HepG2 (cell line): ENCODE measurements around the gene SEC61B. TPM values are rescaled to one million over a fixed set of nuclear protein-coding genes. Genes with fewer than 3 reads are reported as not detected.
A peak's percentile ranks its signal among the peaks of the same experiment; 100 is the strongest.

ENCODE experiments used
- ATF7 ChIP-seq, 2 experiments: fragments of 450-650 bp in 1 of 2; sonication (generic) in 1 of 2; formaldehyde crosslinking in 1 of 2; IDR thresholded peaks; 2 replicates each; pipeline versions ENCODE4 v1.4.0 to v1.6.1; 2016 to 2020; ENCODE audit warnings: antibody characterized with exemption in 1 of 2, mild to moderate bottlenecking in 1 of 2, missing genetic modification reagents in 1 of 2
- BRCA1 ChIP-seq: sonication (generic); formaldehyde crosslinking; IDR thresholded peaks from 2 replicates; pipeline ENCODE4 v1.4.0; 2020; ENCODE audit warnings: missing genetic modification reagents
- CAMTA2 ChIP-seq: sonication (generic); formaldehyde crosslinking; IDR thresholded peaks from 2 replicates; pipeline ENCODE4 v1.4.0; 2020; ENCODE audit warnings: mild to moderate bottlenecking, missing genetic modification reagents, borderline replicate concordance
- CCAR2 ChIP-seq: fragments of 200-400 bp; formaldehyde crosslinking; optimal IDR thresholded peaks from 2 replicates; pipeline ENCODE3; 2018; ENCODE audit warnings: low read depth, mild to moderate bottlenecking, low read length, moderate library complexity
- DR1 ChIP-seq: sonication (generic); formaldehyde crosslinking; IDR thresholded peaks from 2 replicates; pipeline ENCODE4 v1.8.0; 2021; ENCODE audit warnings: mild to moderate bottlenecking, missing genetic modification reagents, inconsistent platforms
- FOXJ3 ChIP-seq: sonication (generic); formaldehyde crosslinking; IDR thresholded peaks from 2 replicates; pipeline ENCODE4 v1.4.0; 2020; ENCODE audit warnings: missing genetic modification reagents, mild to moderate bottlenecking, borderline replicate concordance
- GTF3A ChIP-seq: sonication (generic); formaldehyde crosslinking; conservative IDR thresholded peaks from 2 replicates; pipeline ENCODE4 v1.4.0; 2020; ENCODE audit warnings: mild to moderate bottlenecking, missing genetic modification reagents
- HDAC1 ChIP-seq: sonication (generic); formaldehyde crosslinking; IDR thresholded peaks from 2 replicates; pipeline ENCODE4 v1.5.1; 2020; ENCODE audit warnings: mild to moderate bottlenecking, missing genetic modification reagents
- HNRNPK ChIP-seq: fragments of 200-400 bp; formaldehyde crosslinking; IDR thresholded peaks from 2 replicates; pipeline ENCODE4 v1.6.1; 2018; ENCODE audit warnings: low read length, low read depth, moderate library complexity, mild to moderate bottlenecking; ENCODE audit not compliant: poor library complexity, severe bottlenecking
- KDM2A ChIP-seq: sonication (generic); formaldehyde crosslinking; IDR thresholded peaks from 2 replicates; pipeline ENCODE4 v1.4.0; 2020; ENCODE audit warnings: low read depth, missing genetic modification reagents, borderline replicate concordance
- LCORL ChIP-seq, 2 experiments: fragments of 450-650 bp in 1 of 2; sonication (generic) in 1 of 2; formaldehyde crosslinking in 1 of 2; IDR thresholded peaks; 2 replicates each; pipeline versions ENCODE4 v1.5.0 to v1.6.1; 2017 to 2020; ENCODE audit warnings: antibody characterized with exemption in 1 of 2, missing genetic modification reagents in 1 of 2
- NAIF1 ChIP-seq: sonication (generic); formaldehyde crosslinking; IDR thresholded peaks from 2 replicates; pipeline ENCODE4 v1.5.0; 2020; ENCODE audit warnings: mild to moderate bottlenecking, missing genetic modification reagents, borderline replicate concordance
- RXRA ChIP-seq: sonication (generic); formaldehyde crosslinking; IDR thresholded peaks from 2 replicates; pipeline ENCODE4 v1.5.1; 2020; ENCODE audit warnings: missing genetic modification reagents
- ZBTB7B ChIP-seq: sonication (generic); formaldehyde crosslinking; IDR thresholded peaks from 2 replicates; pipeline ENCODE4 v1.4.0; 2020; ENCODE audit warnings: missing genetic modification reagents
- ZNF230 ChIP-seq: sonication (generic); formaldehyde crosslinking; IDR thresholded peaks from 2 replicates; pipeline ENCODE4 v1.4.0; 2020; ENCODE audit warnings: mild to moderate bottlenecking, missing genetic modification reagents
- ZNF274 ChIP-seq: sonication (generic); formaldehyde crosslinking; IDR thresholded peaks from 2 replicates; pipeline ENCODE4 v1.5.1; 2020; ENCODE audit warnings: mild to moderate bottlenecking, missing genetic modification reagents
- ZNF333 ChIP-seq: sonication (generic); formaldehyde crosslinking; IDR thresholded peaks from 2 replicates; pipeline ENCODE4 v1.4.0; 2020; ENCODE audit warnings: mild to moderate bottlenecking, missing genetic modification reagents, borderline replicate concordance
- ZNF746 ChIP-seq: sonication (generic); formaldehyde crosslinking; IDR thresholded peaks from 2 replicates; pipeline ENCODE4 v1.8.0; 2022; ENCODE audit warnings: mild to moderate bottlenecking, missing genetic modification reagents
- ZSCAN31 ChIP-seq: sonication (generic); formaldehyde crosslinking; IDR thresholded peaks from 2 replicates; pipeline ENCODE4 v1.5.0; 2020; ENCODE audit warnings: low read depth, mild to moderate bottlenecking, missing genetic modification reagents
- polyA plus RNA-seq, 8 experiments: library from polyadenylated mRNA; depleted of rRNA in 3 of 8; stranded (reverse) in 7 of 8; unstranded in 1 of 8; fragments of >200 nt; fragmentation: Illumina TruSeq in 4 of 8; extraction: Trizol in 4 of 8; gene quantifications; 2 replicates each; pipeline versions ENCODE4 v1.2.1 to v1.2.3, GENCODE V29; 2011 to 2016; ENCODE audit warnings: low read depth in 4 of 8, missing spikeins in 1 of 8, mixed read lengths in 1 of 8; ENCODE audit not compliant: insufficient read depth in 1 of 8
- total RNA-seq, 5 experiments: library from RNA; depleted of rRNA; stranded (reverse); fragments of >200 nt; fragmentation: Illumina TruSeq; extraction: Trizol; gene quantifications; 2 replicates each; pipeline ENCODE4 v1.2.3, GENCODE V29; 2016; ENCODE audit warnings: low read depth in 1 of 5
- TF ChIP-seq, protein P1 (sequence below): sonication (generic); formaldehyde crosslinking; IDR thresholded peaks from 2 replicates; pipeline ENCODE4 v1.8.1; 2023; ENCODE audit warnings: missing genetic modification reagents, mild to moderate bottlenecking, borderline replicate concordance
- TF ChIP-seq, protein P2 (sequence below): sonication (generic); formaldehyde crosslinking; IDR thresholded peaks from 2 replicates; pipeline ENCODE4 v1.4.0; 2020; ENCODE audit warnings: missing genetic modification reagents
- TF ChIP-seq, protein P3 (sequence below): sonication (generic); formaldehyde crosslinking; IDR thresholded peaks from 2 replicates; pipeline ENCODE4 v1.4.0; 2020; ENCODE audit warnings: low read depth, mild to moderate bottlenecking, missing genetic modification reagents

SEC61B gene
- total and polyA plus RNA-seq, 2 of the 13 experiments (the other 11 are each of a cell fraction or from before 2014, with no cell fraction given), result 191 to 368 TPM

DNA sequence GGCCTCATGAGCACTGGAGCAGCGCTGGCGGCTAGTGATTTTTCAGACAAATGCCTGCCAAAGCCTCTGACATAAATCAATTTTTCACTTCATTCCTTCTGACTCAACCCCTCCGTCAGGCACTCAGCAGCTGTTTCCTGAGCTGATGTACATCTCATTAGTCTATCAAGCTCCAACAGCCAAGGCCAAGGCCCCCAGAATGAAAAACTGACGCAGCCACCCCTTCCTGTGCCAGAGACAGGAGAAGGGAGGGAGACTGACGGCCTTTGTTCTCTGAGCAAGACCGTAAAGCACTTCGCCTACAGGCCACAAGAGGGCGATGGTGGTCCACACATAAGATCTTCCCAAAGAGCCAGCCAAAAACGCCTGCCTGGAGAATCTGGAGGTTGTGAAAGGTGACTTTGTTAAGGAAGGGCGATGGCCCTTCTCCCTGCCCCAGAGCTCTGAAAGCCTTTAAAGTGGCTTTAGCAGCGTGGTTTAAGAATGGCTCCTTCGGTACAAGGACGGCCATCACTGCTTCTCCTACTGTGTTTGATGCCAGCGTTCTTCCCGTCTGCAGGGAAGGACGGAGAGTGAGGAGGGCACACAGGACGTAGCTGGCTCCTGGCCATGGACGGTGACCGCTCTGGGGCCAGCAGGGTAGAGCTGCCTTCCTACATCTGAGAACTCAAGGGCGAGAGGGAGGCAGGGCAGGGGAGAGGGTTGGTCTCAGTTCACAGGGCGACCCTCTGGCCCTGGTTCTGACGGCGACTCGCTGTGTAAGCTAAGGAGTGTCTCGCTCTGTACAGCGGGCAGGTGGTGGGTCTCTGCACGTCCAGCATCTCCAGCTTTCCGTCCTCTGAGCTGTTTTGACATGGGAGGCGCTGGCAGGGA, 37.4 kb upstream of the SEC61B start (continued):
- TF ChIP-seq, protein P1, sequence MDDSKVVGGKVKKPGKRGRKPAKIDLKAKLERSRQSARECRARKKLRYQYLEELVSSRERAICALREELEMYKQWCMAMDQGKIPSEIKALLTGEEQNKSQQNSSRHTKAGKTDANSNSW (CRISPR knock-in tag), result no peak
- peak; percentile 45; the same call in 1 of the 2 replicates for TF ChIP-seq KDM2A (CRISPR knock-in tag)
- TF ChIP-seq ZBTB7B, result no peak
- TF ChIP-seq, protein P2, sequence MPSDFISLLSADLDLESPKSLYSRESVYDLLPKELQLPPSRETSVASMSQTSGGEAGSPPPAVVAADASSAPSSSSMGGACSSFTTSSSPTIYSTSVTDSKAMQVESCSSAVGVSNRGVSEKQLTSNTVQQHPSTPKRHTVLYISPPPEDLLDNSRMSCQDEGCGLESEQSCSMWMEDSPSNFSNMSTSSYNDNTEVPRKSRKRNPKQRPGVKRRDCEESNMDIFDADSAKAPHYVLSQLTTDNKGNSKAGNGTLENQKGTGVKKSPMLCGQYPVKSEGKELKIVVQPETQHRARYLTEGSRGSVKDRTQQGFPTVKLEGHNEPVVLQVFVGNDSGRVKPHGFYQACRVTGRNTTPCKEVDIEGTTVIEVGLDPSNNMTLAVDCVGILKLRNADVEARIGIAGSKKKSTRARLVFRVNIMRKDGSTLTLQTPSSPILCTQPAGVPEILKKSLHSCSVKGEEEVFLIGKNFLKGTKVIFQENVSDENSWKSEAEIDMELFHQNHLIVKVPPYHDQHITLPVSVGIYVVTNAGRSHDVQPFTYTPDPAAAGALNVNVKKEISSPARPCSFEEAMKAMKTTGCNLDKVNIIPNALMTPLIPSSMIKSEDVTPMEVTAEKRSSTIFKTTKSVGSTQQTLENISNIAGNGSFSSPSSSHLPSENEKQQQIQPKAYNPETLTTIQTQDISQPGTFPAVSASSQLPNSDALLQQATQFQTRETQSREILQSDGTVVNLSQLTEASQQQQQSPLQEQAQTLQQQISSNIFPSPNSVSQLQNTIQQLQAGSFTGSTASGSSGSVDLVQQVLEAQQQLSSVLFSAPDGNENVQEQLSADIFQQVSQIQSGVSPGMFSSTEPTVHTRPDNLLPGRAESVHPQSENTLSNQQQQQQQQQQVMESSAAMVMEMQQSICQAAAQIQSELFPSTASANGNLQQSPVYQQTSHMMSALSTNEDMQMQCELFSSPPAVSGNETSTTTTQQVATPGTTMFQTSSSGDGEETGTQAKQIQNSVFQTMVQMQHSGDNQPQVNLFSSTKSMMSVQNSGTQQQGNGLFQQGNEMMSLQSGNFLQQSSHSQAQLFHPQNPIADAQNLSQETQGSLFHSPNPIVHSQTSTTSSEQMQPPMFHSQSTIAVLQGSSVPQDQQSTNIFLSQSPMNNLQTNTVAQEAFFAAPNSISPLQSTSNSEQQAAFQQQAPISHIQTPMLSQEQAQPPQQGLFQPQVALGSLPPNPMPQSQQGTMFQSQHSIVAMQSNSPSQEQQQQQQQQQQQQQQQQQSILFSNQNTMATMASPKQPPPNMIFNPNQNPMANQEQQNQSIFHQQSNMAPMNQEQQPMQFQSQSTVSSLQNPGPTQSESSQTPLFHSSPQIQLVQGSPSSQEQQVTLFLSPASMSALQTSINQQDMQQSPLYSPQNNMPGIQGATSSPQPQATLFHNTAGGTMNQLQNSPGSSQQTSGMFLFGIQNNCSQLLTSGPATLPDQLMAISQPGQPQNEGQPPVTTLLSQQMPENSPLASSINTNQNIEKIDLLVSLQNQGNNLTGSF, result no peak
- no peak for TF ChIP-seq ZNF230 (CRISPR knock-in tag)
- no peak for TF ChIP-seq ZNF274 (CRISPR knock-in tag)
- TF ChIP-seq CAMTA2 (CRISPR knock-in tag), result no peak; the same call in 1 of the 2 replicates
- no peak for TF ChIP-seq BRCA1 (CRISPR knock-in tag)
- no peak for TF ChIP-seq ATF7 (IDR thresholded peaks at IDR 0.05)
- 0 out of 2 replicates have a peak, but pooled peaks have one; percentile 34 for TF ChIP-seq ATF7 (CRISPR knock-in tag; IDR thresholded peaks at IDR 0.05)
- TF ChIP-seq ZNF746, result no peak
- no peak for TF ChIP-seq ZNF333
- TF ChIP-seq LCORL (IDR thresholded peaks at IDR 0.05), result no peak
- 0 out of 2 replicates have a peak, but pooled peaks have one; percentile 39 for TF ChIP-seq LCORL (CRISPR knock-in tag; IDR thresholded peaks at IDR 0.05)
- peak; percentile 41; the same call in 1 of the 2 replicates for TF ChIP-seq RXRA (CRISPR knock-in tag)
- no peak for TF ChIP-seq NAIF1 (CRISPR knock-in tag)
- TF ChIP-seq GTF3A (CRISPR knock-in tag), result no peak
- no peak for TF ChIP-seq FOXJ3 (CRISPR knock-in tag)
- TF ChIP-seq DR1, result no peak
- no peak for TF ChIP-seq CCAR2
- TF ChIP-seq, protein P3, sequence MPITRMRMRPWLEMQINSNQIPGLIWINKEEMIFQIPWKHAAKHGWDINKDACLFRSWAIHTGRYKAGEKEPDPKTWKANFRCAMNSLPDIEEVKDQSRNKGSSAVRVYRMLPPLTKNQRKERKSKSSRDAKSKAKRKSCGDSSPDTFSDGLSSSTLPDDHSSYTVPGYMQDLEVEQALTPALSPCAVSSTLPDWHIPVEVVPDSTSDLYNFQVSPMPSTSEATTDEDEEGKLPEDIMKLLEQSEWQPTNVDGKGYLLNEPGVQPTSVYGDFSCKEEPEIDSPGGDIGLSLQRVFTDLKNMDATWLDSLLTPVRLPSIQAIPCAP (CRISPR knock-in tag), result no peak
- no peak for TF ChIP-seq HNRNPK
- TF ChIP-seq HDAC1 (CRISPR knock-in tag), result no peak; the same call in 1 of the 2 replicates
- no peak for TF ChIP-seq ZSCAN31
